NK-92 (cell line): ENCODE measurements around the gene SOD2.
"Not testable (repeated sequence)": the region's sequence is repeated elsewhere in the genome, so short reads cannot be mapped to it uniquely, and the experiment has no call there.

Experiments
- DNase-seq: peaks from one replicate; lab custom pipeline; 2025; ENCODE audit not compliant: unreplicated experiment; lab: John Stamatoyannopoulos, UW

The SOD2 gene

GRCh38 chr6:159684013-159684304 is 9.1 kb downstream of the SOD2 start:
- no peak for DNase-seq

GRCh38 chr6:159682810-159683209 is 10.2 kb downstream of the SOD2 start:
- DNase-seq: no peak

- no peak for DNase-seq
These were observed 10.7 kb downstream of the SOD2 start for GRCh38 chr6:159682295-159682694.

- DNase-seq: no peak
These were observed 11.7 kb downstream of the SOD2 start for GRCh38 chr6:159681191-159681880.

- DNase-seq: no peak
These were observed 12.9 kb downstream of the SOD2 start for GRCh38 chr6:159680104-159680503.

GRCh38 chr6:159679091-159680077 is 13.7 kb downstream of the SOD2 start:
- DNase-seq: no peak

DNA sequence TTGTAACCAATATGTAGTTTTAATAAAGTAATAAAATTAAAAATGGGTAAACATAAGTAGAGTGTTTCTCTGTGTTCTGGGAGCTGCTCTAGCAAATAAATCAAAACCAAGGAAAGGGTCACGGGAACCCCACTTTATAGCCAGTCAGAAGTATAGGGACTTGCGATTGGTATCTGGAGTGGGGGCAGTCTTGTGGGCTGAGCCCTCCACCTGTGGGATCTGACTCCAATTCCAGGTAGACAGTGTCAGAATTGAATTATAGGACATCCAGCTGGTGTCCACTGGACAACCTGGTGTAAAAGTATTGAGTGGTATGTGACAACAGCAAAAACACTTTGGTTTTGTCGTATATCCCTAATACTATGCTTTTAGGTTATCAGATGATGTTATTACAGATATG is 14.5 kb downstream of the SOD2 start:
- no peak for DNase-seq

DNA sequence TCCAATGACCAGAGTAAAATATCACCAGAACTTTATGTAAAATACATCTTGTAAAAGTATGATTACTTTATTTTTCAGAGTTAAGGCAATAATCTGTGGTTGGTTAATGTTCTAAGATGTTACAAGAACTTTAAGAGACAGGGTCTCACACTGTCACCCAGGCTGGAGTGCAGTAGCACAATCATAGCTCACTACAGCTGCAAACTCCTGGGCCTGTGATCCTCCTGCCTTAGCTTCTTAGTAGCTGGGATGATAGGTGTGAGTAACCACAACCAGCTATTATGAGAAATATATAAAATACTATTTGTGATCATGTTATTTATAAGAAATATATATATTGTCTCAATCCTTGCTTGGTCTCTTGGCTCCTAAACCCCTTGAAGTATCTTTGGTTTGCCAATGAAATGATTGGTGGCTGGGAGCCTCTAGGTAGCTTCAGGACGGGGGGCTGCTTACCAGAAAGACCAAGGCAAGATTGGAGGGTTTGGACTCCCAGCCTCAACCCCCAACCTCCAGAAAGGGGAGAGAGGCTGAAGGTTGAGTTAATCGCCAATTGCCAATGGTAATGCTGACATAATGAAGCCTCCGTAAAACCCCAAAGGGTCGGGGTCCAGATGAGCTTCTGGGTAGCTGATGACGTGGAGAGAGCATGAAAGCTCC is 15.4 kb downstream of the SOD2 start:
- no peak for DNase-seq

DNA sequence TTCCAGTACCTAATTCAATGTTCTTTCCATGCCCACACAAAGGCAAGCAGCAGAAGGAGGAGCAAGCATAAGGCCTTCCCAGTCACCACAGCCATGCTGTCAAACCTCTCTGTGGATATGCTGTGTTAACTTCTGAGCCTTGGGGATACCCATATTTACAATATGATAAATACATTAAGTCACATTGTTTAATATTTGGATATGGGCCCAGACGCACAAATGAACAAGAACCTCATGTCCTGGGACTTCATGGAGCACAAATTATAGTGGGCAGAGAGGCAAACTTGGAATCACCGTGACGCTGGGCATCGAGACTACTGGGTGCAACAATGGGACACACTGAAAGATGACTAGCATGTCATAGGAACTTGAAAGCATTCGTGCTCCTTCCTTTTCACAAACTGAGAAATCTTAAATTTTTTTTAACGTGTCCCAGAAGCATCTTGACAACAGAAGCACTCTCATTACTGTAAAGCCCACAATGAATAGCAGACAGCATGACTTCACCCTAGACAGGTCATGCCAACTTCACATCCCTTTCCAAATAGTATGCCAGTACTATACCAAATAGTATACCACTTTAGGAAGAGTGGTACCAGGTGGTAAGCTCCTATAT is 16.0 kb downstream of the SOD2 start:
- no peak for DNase-seq

- not testable (repeated sequence) for DNase-seq
These were observed 16.8 kb downstream of the SOD2 start for GRCh38 chr6:159676236-159676635.

DNA sequence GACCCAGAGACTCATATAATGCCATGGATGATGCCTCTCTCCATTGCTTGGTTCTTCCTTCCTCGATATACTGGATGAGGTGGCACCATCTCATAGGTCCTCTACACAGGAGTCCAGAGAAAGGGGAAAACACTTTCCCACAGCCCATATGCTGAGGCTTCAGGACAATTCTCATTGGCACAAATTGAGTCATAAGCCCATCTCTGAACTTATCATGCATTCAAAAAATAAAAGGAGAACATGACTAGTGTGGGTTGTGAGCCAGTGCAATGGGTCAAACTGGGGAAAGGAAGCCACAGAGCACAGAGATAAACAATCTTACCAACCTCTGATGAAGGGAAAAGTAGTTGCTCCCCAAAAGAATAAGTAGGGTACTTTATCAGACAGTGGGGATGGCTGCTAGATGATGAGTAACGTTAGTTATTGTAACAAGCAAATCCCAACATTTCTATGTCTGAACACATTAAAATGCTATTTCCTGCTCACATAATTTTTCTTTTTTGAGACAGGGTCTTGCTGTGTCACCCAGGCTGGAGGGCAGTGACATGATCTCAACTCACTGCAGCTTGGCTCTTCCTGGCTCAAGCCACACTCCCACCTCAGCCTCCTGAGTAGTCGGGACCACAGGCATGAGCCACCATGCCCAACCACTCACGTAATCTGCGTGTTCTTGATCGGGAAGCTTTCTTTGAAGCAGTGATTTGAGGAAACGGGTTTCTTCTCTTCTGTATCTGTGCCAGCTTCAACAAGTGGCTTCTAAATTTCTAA is 27.0 kb downstream of the SOD2 start:
- DNase-seq: no peak

DNA sequence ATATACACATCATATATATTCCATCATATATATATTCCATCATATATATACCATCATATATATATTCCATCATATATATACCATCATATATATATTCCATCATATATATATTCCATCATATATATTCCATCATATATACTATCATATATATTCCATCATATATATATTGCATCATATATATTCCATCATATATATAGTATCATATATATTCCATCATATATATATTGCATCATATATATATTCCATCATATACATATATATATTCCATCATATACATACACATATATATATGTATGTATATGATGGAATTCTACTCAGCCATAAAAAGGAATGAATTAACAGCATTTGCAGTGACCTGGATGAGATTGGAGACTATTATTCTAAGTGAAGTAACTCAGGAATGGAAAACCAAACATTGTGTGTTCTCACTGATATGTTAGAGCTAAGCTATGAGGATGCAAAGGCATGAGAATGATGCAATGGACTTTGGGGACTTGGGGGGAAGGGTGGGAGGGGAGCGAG is 29.6 kb downstream of the SOD2 start:
- DNase-seq: not testable (repeated sequence)

GRCh38 chr6:159661977-159662376 is 31.1 kb downstream of the SOD2 start:
- not testable (repeated sequence) for DNase-seq

DNA sequence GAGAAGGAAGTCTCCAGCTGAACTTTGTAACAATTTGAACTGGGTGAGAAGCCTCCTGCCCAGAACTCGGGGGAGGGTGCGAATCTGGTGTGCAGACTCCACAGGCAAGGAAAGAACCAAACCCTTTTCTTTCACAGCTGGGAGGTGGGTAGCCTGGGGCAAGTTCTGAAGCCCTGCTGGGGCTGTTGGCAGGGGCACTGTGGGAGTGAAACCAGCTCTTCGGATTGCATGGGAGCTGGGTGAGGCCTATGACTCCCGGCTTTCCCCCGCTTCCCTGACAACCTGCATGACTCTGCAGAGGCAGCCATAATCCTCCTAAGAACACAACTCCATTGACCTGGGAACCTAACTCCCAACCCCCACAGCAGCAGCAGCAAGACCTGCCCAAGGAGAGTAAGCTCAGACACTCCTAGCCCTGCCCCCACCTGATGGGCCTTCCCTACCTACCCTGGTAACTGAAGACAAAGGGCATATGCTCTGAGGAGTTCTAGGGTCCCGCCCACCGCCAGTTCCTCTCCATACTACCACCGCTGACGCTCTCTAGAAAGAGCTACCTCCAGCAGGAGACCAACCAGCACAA is 37.5 kb downstream of the SOD2 start:
- DNase-seq: no peak

- DNase-seq: no peak
These were observed 38.5 kb downstream of the SOD2 start for GRCh38 chr6:159654483-159655098.

DNA sequence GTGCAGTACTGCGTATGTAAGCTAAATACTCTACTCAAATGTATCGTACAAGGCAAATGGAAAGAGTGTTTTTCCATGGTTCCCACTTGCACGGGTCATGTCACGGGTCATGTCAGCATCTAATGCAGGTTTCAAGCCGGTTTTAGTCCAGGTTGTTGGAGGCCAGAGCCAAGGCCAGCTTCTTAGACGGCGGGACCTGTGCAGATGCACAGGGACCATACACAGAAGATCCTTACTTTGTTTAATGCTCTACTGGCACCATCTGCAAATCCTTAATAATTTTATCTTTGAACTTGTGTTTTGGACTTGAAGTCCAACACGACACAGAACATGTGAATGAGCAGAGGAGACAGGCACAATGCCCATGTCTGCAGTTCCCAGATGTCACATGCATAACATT is 42.7 kb downstream of the SOD2 start:
- DNase-seq: no peak

- no peak for DNase-seq
These were observed 43.6 kb downstream of the SOD2 start for GRCh38 chr6:159649441-159649840.

DNA sequence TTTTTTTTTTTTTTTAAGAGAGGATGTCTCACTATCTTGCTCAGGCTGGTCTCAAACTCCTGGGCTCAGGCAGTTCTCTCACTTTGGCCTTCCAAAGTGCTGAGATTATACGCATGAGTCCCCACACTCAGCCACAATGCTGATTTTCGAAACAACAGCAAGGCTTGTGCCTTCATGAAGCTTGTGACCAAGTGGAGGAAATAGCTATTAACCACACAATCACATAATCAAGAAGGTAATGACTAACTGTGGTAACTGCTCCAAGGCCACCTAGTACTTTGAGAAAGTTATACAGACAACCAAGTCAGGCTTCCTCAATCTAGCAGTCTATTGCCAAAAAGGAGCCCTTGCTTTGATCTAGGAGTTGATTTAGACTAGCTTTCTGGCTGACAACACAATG is 46.3 kb downstream of the SOD2 start:
- DNase-seq: no peak

- no peak for DNase-seq
These were observed 46.9 kb downstream of the SOD2 start for GRCh38 chr6:159646116-159646515.

- no peak for DNase-seq
These were observed 47.4 kb downstream of the SOD2 start for GRCh38 chr6:159645640-159646039.
